Stomach (tissue), 19 donors: ENCODE results near the gene FFAR3. TPM values are rescaled to one million over a fixed set of nuclear protein-coding genes. Genes with fewer than 3 reads are reported as not detected.

ENCODE experiments used
- DNase-seq, 2 donors: peaks; one replicate each; pipeline versions ENCODE4 v3.0.0 to v3.0.0-alpha.2; 2013 to 2019
- H3K27ac ChIP-seq, 5 donors: fragments of 200-600 bp in 4 of 5; sonication (generic) in 4 of 5; one replicate each; pipeline ENCODE4 v1.5.1; 2013 to 2019; ENCODE audit warnings: mild to moderate bottlenecking in 1 of 5, moderate library complexity in 1 of 5
- H3K27me3 ChIP-seq, 3 donors: fragments of 200-600 bp; sonication (generic); one replicate each; pipeline ENCODE4 v1.5.1; 2017 to 2019; ENCODE audit warnings: mixed run types in 1 of 3
- H3K36me3 ChIP-seq, 4 donors: fragments of 200-600 bp; sonication (generic); 1 replicate in 3 of 4; 2 replicates in 1 of 4; pipeline ENCODE4 v1.5.1; 2016 to 2019
- H3K4me1 ChIP-seq, 4 donors: fragments of 200-600 bp; sonication (generic); one replicate each; pipeline ENCODE4 v1.5.1; 2016 to 2019
- H3K4me3 ChIP-seq, 4 donors: fragments of 200-600 bp; sonication (generic) in 3 of 4; one replicate each; pipeline ENCODE4 v1.5.1; 2016 to 2019; ENCODE audit warnings: mild to moderate bottlenecking in 1 of 4
- H3K9me3 ChIP-seq, 4 donors: fragments of 200-600 bp; sonication (generic); one replicate each; pipeline ENCODE4 v1.5.1; 2016 to 2019
- CTCF ChIP-seq, 7 experiments: fragments of 450-650 bp in 4 of 7; fragments of 200-600 bp in 3 of 7; sonication (generic) in 3 of 7; IDR thresholded peaks; one replicate each; pipeline ENCODE4 v1.5.1; 2016 to 2019; ENCODE audit warnings: antibody characterized with exemption in 7 of 7, control low read depth in 2 of 7, mild to moderate bottlenecking in 1 of 7
- EP300 ChIP-seq: sonication (generic); formaldehyde crosslinking; IDR thresholded peaks from one replicate; pipeline ENCODE4 v1.6.1; 2017; ENCODE audit warnings: antibody characterized with exemption
- POLR2A ChIP-seq, 4 donors: fragments of 450-650 bp; IDR thresholded peaks; one replicate each; pipeline ENCODE4 v1.6.1; 2016; ENCODE audit warnings: antibody characterized with exemption in 4 of 4, control low read depth in 2 of 4, mild to moderate bottlenecking in 1 of 4, moderate library complexity in 1 of 4
- POLR2AphosphoS5 ChIP-seq, 3 donors: sonication (generic); formaldehyde crosslinking; IDR thresholded peaks; one replicate each; pipeline ENCODE4 v1.6.1; 2016; ENCODE audit warnings: antibody characterized with exemption in 3 of 3
- WGBS, 5 donors: extraction: QIAGEN DNeasy Blood & Tissue Kit in 3 of 5; methylation state at CpG; one replicate each; pipeline versions ENCODE4 v1.1.5 to v1.1.7; 2013 to 2018; 5-methylcytosine and 5-hydroxymethylcytosine counted together
- intact Hi-C: fragments of 100-400 bp; cut with DNase I; formaldehyde crosslinking; loops from one replicate; pipeline ENCODE4 v1.15.1; 2023; ENCODE audit warnings: low total_unique reads
- long read RNA-seq, 10 donors: transcript quantifications; one replicate each; lab custom pipeline, GENCODE V29; 2026
- polyA plus RNA-seq, 3 donors: library from polyadenylated mRNA; stranded (reverse); fragments of 200-250 nt; gene quantifications; one replicate each; pipeline ENCODE4 v1.2.3, GENCODE V29; 2013
- total RNA-seq, 5 donors: library from RNA; depleted of rRNA; stranded (reverse); fragments of >200 nt; gene quantifications; one replicate each; pipeline versions ENCODE4 v1.1.0 to v1.2.3, GENCODE V29; 2014 to 2016
- donor health status: healthy with polysubstance abuse.
- donor health status: Bipolar disorder and iron deficiency.
- donor health status: healthy.

Gene FFAR3
- not detected for total RNA-seq
- under 1 TPM in 2 of 3 donors, not detected in 1; 0.30 to 0.56 TPM for polyA plus RNA-seq
- long read RNA-seq, donor 1 = 0 reads
- long read RNA-seq, donor 2 = 0 reads
- long read RNA-seq, donor 3, partial matches to known transcripts = 0 of 1 reads
- long read RNA-seq, donor 3, other reads (novel, unspliced or antisense) = 0 of 1 reads
- long read RNA-seq, donor 4 = 0 reads
- long read RNA-seq, donor 5 = 0 reads
- long read RNA-seq, donor 6, partial matches to known transcripts = 0 of 2 reads
- long read RNA-seq, donor 6, other reads (novel, unspliced or antisense) = 0 of 2 reads
- long read RNA-seq, donor 7, partial matches to known transcripts = 0 of 1 reads
- long read RNA-seq, donor 7, other reads (novel, unspliced or antisense) = 0 of 1 reads
- long read RNA-seq, donor 8, partial matches to known transcripts = 0 of 1 reads
- long read RNA-seq, donor 8, other reads (novel, unspliced or antisense) = 0 of 1 reads
- long read RNA-seq, donor 9 = 0 reads
- long read RNA-seq, donor 10 = 0 reads

- TF ChIP-seq CTCF (IDR thresholded peaks at IDR 0.05) = peak in 1 of 7 experiments; percentile 1
- no peak for TF ChIP-seq EP300
- intact Hi-C loops = loop anchor here (5.0 kb wide), 1 partner anchor 109 kb away; no protein-coding TSS in a partner anchor
- peaks cover 0 to 27% (median 11%) of the 10 kb centered on the region in 4 donors for H3K4me1 ChIP-seq
- H3K4me3 ChIP-seq = no peak within 1 kb of the TSS
- H3K27ac ChIP-seq = peak within 1 kb of the TSS in 1 of 5 donors; percentile 6
- H3K36me3 ChIP-seq = no peaks in the 10 kb centered on the region
- peak; percentile 65 to 75 for DNase-seq
- no peaks in the 10 kb centered on the region for H3K9me3 ChIP-seq
- 33 to 49% (median 39%) methylated on average over 18 of the region's 18 CpGs for WGBS, 5 donors
- H3K27me3 ChIP-seq = no peaks in the 10 kb centered on the region
Observed at GRCh38 chr19:35357867-35358573, at the start of gene FFAR3. FFAR3 (plus strand) TSS chr19:35358460; CDS start chr19:35358891, 431 bp downstream.

GRCh38 chr19:35308910-35309309 lies 49.4 kb upstream of the FFAR3 start:
- DNase-seq = no peak
- Histone ChIP-seq H3K27ac (no peak overlapping the region), H3K9me3 (no peaks in the 10 kb centered on the region), H3K36me3 (no peaks in the 10 kb centered on the region), H3K27me3 (peaks cover 0 to 23% (median 0%) of the 10 kb centered on the region in 3 donors), H3K4me3 (no peak overlapping the region), H3K4me1 (no peaks in the 10 kb centered on the region)
- TF ChIP-seq CTCF (IDR thresholded peaks at IDR 0.05) = no peak
- TF ChIP-seq POLR2A (IDR thresholded peaks at IDR 0.05) = no peak
- no peak for TF ChIP-seq EP300
- no peak for TF ChIP-seq POLR2AphosphoS5 (IDR thresholded peaks at IDR 0.05)
- intact Hi-C loops = no loop called here
- WGBS, 5 donors = 63 to 82% (median 76%) methylated on average over 7 of the region's 7 CpGs

DNA sequence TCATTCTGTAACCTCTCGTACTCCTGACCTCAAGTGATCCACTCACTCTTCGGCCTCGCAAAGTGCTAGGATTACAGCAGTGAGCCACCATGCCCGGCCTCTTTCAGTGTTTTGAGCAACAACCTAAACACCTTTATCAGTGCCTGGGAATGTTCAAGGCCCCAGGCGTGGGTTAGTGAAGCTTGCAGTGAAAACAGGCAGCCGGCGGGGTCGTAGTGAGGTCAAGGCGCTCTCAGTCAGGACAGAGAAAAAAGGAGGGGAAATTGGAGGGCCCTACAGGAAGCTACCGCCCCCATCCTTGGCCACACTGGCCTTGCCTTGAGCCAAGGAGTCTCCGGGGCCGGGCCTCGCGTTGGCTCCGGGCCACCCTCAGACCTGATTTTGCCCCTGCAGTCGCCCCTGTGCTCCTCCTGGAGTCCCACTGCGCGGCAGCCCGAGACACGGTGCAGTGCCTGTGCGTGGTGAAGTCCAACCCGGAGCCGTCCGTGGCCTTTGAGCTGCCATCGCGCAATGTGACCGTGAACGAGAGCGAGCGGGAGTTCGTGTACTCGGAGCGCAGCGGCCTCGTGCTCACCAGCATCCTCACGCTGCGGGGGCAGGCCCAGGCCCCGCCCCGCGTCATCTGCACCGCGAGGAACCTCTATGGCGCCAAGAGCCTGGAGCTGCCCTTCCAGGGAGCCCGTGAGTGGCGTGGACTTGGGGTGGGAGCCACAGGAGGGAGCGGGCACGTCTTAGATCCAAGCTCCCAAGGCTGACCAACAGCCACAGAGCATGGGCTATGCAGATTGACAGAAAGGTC lies 48.6 kb upstream of the FFAR3 start:
- no peaks in the 10 kb centered on the region for H3K36me3 ChIP-seq
- no peak overlapping the region for H3K4me3 ChIP-seq
- DNase-seq = peak in 1 of 2 donors; percentile 80
- H3K27me3 ChIP-seq = peaks cover 0 to 19% (median 0%) of the 10 kb centered on the region in 3 donors
- no peaks in the 10 kb centered on the region for H3K4me1 ChIP-seq
- intact Hi-C loops = no loop called here
- TF ChIP-seq EP300 = no peak
- no peak for TF ChIP-seq CTCF (IDR thresholded peaks at IDR 0.05)
- no peak for TF ChIP-seq POLR2AphosphoS5 (IDR thresholded peaks at IDR 0.05)
- TF ChIP-seq POLR2A (IDR thresholded peaks at IDR 0.05) = no peak
- 59 to 75% (median 70%) methylated on average over 25 to 47 of the region's 47 CpGs for WGBS, 5 donors
- H3K27ac ChIP-seq = no peak overlapping the region
- H3K9me3 ChIP-seq = no peaks in the 10 kb centered on the region

- 70 to 89% (median 87%) methylated on average over 11 to 12 of the region's 12 CpGs for WGBS, 5 donors
- intact Hi-C loops = no loop called here
- no peak overlapping the region for H3K4me3 ChIP-seq
- no peaks in the 10 kb centered on the region for H3K36me3 ChIP-seq
- H3K9me3 ChIP-seq = no peaks in the 10 kb centered on the region
- no peaks in the 10 kb centered on the region for H3K4me1 ChIP-seq
- DNase-seq = no peak
- H3K27ac ChIP-seq = no peak overlapping the region
- H3K27me3 ChIP-seq = peaks cover 0 to 26% (median 0%) of the 10 kb centered on the region in 3 donors
- TF ChIP-seq POLR2AphosphoS5 (IDR thresholded peaks at IDR 0.05) (no peak), CTCF (IDR thresholded peaks at IDR 0.05) (no peak), POLR2A (IDR thresholded peaks at IDR 0.05) (no peak), EP300 (no peak)
Observed at GRCh38 chr19:35310331-35310730, 47.9 kb upstream of the FFAR3 start.
